ENCODE data around the gene VPS13C.
"Not testable (repeated sequence)": the region's sequence is repeated elsewhere in the genome, so short reads cannot be mapped to it uniquely, and the experiment has no call there.

The VPS13C gene

GRCh38 chr15:62075595-62076277 is 15.5 kb upstream of the VPS13C start:
- no peak for DNase-seq (ENCODE audit: low read depth in 2 of 2)

GRCh38 chr15:62071711-62072308 is 11.6 kb upstream of the VPS13C start:
- no peak for DNase-seq (ENCODE audit: low read depth in 2 of 2)

DNA sequence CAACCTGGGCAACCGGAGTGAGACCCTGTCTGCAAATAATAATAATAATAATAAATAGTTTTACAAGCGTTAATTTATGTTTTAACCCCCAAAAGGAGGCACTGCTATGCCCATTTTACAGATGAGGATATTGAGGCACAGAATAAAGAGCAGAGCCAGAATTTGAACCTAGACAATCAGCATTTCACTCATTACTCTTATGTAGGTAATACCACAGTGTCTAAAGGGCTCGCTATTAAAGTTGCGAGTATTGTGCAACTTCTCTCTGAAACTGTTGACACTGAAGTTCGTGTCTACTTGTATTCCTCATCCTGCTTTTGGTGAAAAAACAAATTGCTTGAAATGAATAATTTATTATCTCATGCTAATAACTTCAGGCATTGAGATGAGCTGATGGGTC is 9.3 kb upstream of the VPS13C start:
- DNase-seq (ENCODE audit: low read depth in 2 of 2), result no peak

GRCh38 chr15:62068810-62069167 is 8.5 kb upstream of the VPS13C start:
- DNase-seq (ENCODE audit: low read depth in 2 of 2), result no peak

DNA sequence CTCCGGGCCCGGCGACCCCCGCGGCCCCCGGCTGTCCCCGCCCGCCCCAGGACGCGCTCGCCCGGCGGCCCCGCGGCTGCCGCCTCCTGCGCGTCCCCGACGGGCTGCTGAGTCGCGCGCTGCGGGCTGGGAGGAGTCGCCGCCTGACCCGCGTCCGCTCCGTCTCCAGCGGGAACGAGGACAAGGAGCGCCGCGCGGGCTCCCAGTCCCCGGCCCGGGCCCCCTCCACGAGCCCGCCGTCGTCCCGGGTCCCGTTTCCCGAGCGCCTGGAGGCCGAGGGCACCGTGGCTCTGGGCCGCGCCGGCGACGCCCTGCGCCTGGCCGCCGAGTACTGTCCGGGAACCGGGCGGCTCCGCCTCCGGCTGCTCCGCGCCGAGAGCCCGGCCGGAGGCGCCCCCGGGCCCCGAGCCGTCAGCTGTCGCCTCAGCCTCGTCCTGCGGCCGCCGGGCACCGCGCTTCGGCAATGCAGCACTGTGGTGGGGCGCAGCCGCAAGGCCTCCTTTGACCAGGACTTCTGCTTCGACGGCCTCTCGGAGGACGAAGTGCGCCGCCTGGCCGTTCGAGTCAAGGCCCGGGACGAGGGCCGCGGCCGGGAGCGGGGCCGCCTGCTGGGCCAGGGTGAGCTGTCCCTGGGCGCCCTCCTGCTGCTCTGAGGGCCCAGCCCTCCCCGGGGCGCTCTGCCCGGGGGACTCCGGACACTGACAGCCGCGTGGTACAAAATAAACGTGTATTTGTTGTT is 8.0 kb upstream of the VPS13C start:
- peak in 1 of 2 donors; percentile 10 for DNase-seq (ENCODE audit: low read depth in 2 of 2)

GRCh38 chr15:62067448-62068044 is 7.3 kb upstream of the VPS13C start:
- DNase-seq (ENCODE audit: low read depth in 2 of 2), result peak in 1 of 2 donors; percentile 33

DNA sequence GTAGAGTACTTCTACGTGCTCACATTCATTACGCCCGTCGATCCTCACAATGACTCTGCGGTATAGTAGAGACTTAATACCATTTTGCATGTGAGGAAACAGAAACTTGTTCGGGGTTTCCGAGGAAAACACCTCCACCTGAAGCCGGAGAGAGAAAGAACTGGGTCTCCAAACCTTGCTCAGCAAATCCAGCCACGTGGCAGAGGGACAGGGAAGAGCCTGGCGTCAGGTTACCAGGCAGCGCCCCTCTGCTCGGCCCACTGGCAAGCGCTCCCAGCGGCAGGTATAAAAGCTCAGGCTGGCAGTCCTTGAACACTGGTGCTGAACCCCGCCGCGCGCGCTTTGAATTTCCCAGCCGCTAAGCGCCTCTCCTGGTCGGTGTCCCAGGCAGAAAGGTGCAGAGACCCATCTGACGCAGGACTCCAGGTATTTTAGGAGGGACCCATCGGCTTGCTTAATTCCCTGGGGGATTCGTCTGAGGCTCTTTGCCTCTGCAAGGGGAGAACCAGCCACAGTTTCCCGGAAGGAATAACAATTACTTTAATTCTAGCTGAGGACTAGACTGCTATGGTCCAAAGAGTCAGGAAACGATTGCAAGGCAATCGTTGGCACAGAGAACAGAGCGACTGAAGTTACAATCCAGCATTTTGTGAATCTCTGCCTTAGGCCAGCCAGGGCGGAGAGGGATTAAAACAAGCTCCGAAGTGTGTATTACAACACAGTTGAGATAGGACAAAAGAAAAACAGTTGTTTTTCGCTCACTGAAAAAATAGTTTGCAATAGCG is 6.6 kb upstream of the VPS13C start, which contains the start of gene C2CD4A:
TSS of gene C2CD4A (plus strand) at position 315 of the 785 bp plus-strand sequence. CDS start 637 bp downstream, outside the sequence.
- peak; percentile 19 to 41 for DNase-seq (ENCODE audit: low read depth in 2 of 2)

GRCh38 chr15:62063825-62064635 is 3.8 kb upstream of the VPS13C start:
- DNase-seq (ENCODE audit: low read depth in 2 of 2), result no peak

DNA sequence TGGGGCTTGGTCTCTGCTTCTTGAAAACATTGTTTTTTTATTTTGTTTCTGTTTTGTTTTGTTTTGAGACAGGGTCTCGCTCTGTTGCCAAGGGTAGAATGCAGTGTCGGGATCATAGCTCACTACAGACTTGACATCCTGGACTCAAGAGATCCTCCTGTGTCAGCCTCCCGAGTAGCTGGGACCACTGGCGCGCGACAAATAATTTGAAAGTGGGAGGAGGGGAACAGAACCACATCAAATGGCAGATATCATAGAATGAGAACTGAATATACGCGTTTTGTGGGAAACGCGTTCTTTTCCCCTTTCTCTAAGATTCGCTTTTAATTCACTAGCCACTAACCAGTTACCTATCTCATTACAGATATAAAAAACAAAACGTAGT is 641 bp upstream of the VPS13C start:
- DNase-seq (ENCODE audit: low read depth in 2 of 2), result peak in 1 of 2 donors; percentile 12

DNA sequence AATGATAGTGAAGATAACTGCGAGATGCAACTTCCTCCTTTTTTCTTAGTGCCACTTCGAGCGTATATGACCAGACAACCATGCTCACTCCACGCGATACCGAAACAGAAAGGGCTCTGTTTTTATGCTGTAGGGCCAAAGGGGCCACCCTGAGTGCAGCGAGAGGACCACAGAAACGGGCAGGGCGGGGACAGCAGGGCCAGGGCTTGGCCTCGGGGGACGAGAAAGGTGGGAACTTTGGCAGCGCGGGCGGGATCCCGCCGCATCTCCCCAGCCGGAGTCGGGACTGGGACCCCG is 483 bp downstream of the VPS13C start:
- DNase-seq (ENCODE audit: low read depth in 2 of 2), result peak; percentile 45 to 52

GRCh38 chr15:62059108-62059815 is 985 bp downstream of the VPS13C start:
- DNase-seq (ENCODE audit: low read depth in 2 of 2), result no peak

DNA sequence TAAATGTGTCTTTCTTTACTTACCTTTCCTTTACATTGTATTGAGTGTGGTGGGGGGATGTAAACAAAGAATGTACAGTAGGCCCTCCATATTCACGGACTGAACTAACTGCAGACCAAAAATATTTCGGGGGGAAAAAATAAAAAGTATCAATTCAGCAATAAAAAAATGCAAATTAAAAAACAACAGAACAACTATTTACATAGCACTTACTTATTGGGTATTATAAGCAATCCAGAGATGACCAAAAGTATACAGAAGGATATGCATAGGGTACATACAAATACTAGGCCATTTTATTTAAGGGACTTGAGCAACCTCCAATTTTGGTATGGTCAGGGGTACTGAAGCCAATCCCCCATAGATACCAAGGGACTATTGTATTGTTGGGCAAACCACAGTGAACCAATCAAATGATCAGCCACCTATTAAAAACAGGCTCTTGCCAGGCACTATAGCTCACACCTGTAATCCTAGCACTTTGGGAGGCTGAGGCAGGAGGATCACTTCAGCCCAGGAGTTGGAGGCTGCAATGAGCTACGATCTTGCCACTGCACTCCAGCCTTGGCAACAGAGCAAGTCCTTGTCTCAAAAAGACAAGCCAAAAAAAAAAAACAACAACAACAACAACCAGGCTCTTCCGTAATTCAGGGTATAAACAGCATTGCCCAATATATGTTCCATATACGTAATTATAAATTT is 1.8 kb downstream of the VPS13C start:
- no peak for DNase-seq (ENCODE audit: low read depth in 2 of 2)

DNA sequence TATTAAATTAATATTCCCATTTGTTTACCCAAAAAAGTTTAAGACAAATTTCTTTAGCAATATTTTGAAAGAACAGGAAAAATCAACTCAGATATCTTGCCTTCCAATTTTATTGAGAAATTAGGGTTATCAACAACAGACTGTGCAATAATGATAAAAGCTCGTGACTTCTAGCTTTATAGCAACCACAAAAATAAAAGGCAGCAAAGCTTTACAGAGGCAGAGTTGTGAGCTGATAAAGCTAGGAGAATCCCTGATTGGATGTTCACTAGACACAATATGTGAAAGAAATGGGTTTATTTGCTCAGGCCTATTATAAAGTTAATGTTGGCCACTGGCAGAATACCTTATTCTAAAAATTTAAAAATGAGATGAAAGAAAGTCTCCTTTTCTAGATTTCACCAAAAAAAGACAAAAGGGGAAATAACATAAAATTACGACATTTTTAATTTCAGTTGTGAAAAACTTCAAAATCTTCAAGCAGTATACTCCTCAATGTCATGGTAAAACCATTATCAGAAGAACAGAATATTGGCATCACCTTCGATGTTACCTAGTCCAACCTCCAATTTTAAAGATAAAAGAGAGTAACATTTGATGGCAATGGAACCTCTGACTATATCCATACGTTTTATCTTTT is 2.8 kb downstream of the VPS13C start:
- DNase-seq (ENCODE audit: low read depth in 2 of 2), result no peak

GRCh38 chr15:62054979-62055378 is 5.3 kb downstream of the VPS13C start:
- no peak for DNase-seq (ENCODE audit: low read depth in 2 of 2)

GRCh38 chr15:62053439-62054085 is 6.7 kb downstream of the VPS13C start:
- DNase-seq (ENCODE audit: low read depth in 2 of 2), result no peak

DNA sequence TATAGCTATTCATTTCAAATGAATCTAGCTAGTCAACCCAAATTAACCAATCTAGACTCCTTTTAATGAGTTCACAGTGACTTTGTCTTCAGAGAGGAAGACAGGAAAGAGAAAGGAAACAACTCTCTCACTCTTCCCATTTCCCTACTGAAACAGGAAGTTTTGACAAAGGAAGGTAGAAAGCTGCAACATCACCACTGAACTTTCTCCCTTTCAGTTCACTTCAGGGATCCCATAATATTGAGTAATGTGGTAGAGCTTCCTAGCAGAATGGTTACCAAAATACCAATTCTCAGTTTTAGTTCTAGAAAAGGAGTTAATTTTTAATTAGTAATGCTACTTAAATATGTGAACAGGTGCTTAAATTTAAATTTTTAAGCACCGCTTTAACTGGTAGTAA is 7.5 kb downstream of the VPS13C start:
- no peak for DNase-seq (ENCODE audit: low read depth in 2 of 2)

DNA sequence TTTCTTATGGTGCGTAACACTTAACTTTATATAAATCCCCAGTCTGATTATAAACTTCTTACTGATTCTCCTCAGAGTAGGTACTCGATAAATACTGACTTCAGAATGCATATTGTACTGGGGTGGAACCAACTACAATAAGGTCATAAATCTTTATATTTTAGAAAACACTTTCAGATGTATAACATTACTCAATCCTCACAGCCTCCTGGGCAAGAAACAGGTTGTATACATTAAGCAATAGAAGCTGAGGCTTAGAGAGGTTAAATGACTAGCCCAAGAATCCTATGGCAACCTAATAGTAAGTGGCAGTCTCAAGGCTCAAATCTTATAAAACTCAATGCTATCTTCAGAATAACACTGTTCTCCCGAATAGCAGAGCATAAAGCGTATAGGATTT is 9.1 kb downstream of the VPS13C start:
- DNase-seq (ENCODE audit: low read depth in 2 of 2), result no peak

- no peak for DNase-seq (ENCODE audit: low read depth in 2 of 2)
Measured at GRCh38 chr15:62050115-62050514, 10.1 kb downstream of the VPS13C start.

DNA sequence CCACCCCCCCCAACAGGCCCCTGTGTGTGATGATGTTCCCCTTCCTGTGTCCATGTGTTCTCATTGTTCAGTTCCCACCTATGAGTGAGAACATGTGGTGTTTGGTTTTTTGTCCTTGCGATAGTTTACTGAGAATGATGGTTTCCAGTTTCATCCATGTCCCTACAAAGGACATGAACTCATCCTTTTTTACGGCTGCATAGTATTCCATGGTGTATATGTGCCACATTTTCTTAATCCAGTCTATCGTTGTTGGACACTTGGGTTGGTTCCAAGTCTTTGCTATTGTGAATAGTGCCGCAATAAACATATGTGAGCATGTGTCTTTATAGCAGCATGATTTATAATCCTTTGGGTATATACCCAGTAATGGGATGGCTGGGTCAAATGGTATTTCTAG is 12.0 kb downstream of the VPS13C start:
- DNase-seq (ENCODE audit: low read depth in 2 of 2), result not testable (repeated sequence)
